Dedifferentiated amniotic fluid mesenchymal stem cell (primary cell): ENCODE results near the gene FOXN4.

Experiments used
- DNase-seq: peaks from one replicate; pipeline ENCODE4 v3.0.0-alpha.2; 2016; ENCODE audit errors: extremely low spot score

The FOXN4 gene

GRCh38 chr12:109307051-109307450, 2.0 kb downstream of the FOXN4 start:
- DNase-seq = no peak

GRCh38 chr12:109305547-109305946, 3.5 kb downstream of the FOXN4 start:
- no peak for DNase-seq

- DNase-seq = no peak
These were observed 4.6 kb downstream of the FOXN4 start for GRCh38 chr12:109304485-109304884.

DNA sequence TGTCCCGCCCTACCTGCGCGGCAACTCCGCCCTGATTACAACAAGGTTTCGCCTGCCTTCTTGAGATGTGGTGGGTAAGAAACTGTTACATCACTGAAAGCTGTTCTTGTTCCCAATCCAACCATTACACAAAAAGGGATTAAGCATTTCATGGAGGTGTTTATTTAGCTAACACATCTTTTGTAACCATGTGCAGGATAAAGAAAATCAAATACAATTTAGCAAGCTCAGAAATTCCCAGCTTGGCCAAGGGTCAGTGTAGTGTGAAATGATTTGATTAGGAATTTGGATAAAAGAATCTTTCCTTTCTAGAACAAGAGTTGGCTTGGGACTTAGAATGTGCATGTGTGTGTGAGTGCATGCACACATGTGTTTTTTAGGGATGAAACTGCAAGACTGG, 6.3 kb downstream of the FOXN4 start:
- DNase-seq = no peak

DNA sequence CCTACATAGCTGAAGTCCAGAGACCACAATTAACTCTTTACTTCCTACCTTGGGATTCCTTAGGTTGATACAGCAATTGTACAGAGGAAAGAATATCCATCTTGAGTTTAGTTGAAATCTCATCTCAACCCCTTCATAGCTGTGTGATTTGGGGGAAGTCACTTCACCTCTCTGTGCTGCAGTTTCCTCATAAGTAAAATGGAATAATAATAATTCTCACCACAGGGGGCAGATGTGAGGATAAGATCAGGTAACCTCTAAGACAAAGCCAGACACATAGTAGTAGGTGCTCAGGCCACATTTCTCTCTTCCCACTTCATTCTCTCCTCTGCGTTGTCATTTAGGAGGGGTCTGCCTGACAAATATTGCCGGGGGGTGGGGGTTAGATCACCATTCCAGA, 6.7 kb downstream of the FOXN4 start:
- DNase-seq = no peak

GRCh38 chr12:109301643-109302168, 7.4 kb downstream of the FOXN4 start:
- DNase-seq = no peak

- no peak for DNase-seq
These were observed 9.2 kb downstream of the FOXN4 start for GRCh38 chr12:109299849-109300248.

DNA sequence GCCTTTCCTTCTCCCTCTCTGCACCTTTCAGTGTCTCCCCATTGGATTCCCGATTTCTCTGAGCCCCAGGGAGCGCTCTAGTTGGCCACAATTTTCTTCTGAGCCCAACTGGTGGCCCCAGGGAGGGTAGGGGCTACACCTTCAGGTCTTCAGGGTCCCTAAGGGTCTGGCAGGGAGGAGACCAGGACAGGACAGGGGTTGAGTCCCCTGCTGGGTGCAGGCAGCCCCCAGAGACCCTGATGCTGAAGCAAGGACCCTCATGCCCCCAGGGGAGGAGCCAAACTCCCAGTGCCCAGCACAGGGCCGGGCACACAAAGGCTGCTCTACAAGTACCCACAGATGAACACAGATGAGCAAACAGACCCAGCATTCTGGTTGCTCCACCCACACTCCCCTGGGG, 12.7 kb downstream of the FOXN4 start:
- no peak for DNase-seq

GRCh38 chr12:109295764-109296425, 13.2 kb downstream of the FOXN4 start:
- no peak for DNase-seq

DNA sequence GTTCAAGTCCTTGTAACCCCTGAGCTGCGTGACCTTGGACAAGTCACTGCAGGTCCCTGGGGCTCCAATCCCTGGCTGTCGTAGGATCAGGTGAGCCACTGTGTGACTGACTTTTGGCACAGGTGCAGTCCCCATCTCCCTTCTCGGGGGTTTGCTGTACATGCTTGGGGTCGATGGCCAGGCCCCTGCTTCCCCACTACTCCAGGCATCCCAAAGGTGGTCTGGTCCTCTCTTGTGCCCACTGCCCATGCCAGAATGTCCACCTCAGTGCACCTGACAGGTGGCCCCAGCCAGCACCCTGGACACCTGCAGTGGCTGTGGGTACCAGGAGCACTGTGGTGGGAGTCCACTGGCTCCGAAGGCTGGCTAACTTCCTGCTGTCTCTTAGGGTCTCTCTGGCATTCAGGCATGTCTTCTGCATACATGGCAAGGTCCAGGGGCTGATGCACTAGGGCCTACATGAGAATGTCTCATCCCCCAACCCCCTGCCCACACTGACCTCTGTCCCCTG, 14.7 kb downstream of the FOXN4 start:
- DNase-seq = no peak

DNA sequence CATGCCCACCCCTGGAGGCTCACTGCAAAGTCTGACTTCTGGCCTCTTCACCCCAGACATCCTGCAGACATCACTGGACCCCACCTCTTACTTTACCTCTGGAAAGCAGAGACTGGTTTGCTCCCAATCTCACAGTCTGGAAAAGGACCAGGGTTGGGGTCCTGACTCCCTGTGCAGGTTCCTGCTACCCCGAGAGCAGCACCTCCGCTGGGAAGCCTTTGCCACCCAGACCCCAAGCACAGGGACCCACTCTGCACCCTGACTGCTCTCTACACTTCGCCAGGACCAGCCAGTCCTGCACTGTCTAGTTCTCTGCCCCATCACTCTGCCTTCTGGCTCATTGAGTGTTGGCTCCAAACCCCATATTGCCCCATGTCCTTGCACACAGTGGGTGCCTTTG, 16.0 kb downstream of the FOXN4 start:
- DNase-seq = no peak

GRCh38 chr12:109292342-109292711, 16.8 kb downstream of the FOXN4 start:
- DNase-seq = no peak

GRCh38 chr12:109291521-109292341, 17.4 kb downstream of the FOXN4 start:
- DNase-seq = no peak

DNA sequence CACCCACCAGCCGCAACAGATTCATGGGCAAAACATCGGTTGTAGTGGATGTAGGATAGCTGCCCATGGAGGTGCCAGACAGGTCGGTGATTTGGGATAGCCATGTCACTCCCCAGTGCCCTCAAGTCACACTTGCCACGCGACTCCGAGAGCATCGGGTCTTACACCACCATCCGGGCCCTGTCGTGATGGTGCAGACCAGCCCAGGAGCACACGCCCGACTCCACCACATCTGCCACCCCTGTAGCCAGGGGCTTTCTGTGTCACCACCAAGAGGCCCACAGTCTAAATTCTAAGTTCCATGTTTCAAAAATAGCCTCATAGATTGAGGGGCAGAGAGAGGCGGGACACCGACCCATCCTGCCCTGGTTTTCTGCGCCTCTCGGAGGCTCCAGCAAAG, 18.0 kb downstream of the FOXN4 start:
- no peak for DNase-seq

- no peak for DNase-seq
These were observed 19.0 kb downstream of the FOXN4 start for GRCh38 chr12:109290061-109290460.

DNA sequence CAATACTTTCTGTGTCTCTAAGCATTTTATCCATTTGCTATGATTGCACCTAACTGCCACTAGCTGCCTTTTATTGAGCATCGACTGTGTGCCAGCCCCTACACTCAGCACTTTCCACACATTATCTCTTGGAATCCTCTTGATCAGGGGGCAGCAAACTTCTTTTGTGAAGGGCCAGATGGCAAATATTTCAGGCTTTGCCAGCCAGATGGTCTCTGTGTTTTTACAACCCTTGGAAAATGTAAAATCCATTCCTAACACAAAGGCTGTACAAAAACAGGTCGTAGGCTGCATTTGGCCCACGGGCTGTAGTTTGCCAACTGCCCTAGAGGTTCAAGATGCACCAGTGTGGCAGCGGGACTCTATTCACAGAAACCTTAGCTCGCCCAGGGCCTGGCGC, 19.5 kb downstream of the FOXN4 start:
- no peak for DNase-seq

DNA sequence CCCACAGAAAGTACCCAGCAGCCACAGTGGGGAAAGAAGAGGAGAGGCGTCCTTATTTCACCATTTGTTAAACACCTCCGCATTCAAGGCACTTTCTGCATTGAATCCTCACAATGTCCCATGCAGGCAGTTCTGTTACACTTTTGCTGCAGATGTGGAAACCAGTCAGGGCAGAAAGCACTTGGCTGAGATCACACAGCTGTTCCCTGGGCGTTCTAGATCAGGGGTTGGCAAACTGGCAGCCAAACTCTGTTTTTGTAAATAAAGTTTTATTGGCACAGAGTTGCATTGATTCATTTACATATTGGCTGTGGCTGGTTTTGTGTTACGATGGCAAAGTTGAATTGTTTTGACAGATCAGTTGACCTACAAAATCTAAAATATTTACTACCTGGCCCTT, 20.1 kb downstream of the FOXN4 start:
- DNase-seq = no peak

GRCh38 chr12:109288571-109288970, 20.5 kb downstream of the FOXN4 start:
- DNase-seq = no peak

- DNase-seq = no peak
These were observed 21.1 kb downstream of the FOXN4 start for GRCh38 chr12:109287811-109288469.

GRCh38 chr12:109287181-109287580, 21.9 kb downstream of the FOXN4 start:
- DNase-seq = no peak

GRCh38 chr12:109286652-109287051, 22.4 kb downstream of the FOXN4 start:
- DNase-seq = no peak

DNA sequence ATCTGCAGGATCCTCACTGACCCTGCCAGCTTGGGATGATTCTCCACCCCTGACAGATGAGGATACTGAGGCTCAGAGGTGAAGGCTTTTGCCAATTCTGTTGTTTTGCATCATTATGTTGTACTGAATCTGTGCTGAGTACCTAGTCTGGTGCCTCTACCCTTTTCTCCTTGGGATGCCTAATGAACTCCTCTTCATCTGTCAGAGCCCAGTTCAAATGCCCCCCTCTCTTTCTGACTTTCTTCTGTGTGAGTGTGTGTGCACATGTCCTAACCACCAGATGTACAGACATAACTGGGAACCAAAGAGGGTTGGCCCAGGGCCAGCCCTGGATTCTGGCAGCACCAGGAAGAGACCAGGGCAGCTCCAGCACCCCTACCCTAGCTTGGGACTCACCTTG, 22.8 kb downstream of the FOXN4 start:
- no peak for DNase-seq

- DNase-seq = no peak
These were observed 24.7 kb downstream of the FOXN4 start for GRCh38 chr12:109284392-109284791.
